ENCODE measurements around the gene FGF2.
"Not testable (repeated sequence)": the region's sequence is repeated elsewhere in the genome, so short reads cannot be mapped to it uniquely, and the experiment has no call there.

Gene FGF2

GRCh38 chr4:122785099-122785498 is 41.5 kb upstream of the FGF2 start:
- H3K4me3 ChIP-seq (ENCODE audit: low read length): no peak overlapping the region
- DNase-seq (ENCODE audit: low read depth): no peak
- no peak for TF ChIP-seq CTCF (conservative IDR thresholded peaks at IDR 0.05; ENCODE audit: low read depth, low read length)

GRCh38 chr4:122786296-122786695 is 40.3 kb upstream of the FGF2 start:
- H3K4me3 ChIP-seq (ENCODE audit: low read length); DNase-seq (ENCODE audit: low read depth): not testable (repeated sequence)

- H3K4me3 ChIP-seq (ENCODE audit: low read length); DNase-seq (ENCODE audit: low read depth): not testable (repeated sequence)
Observed at GRCh38 chr4:122786920-122787319, 39.7 kb upstream of the FGF2 start.

GRCh38 chr4:122787940-122788339 is 38.7 kb upstream of the FGF2 start:
- no peak overlapping the region for H3K4me3 ChIP-seq (ENCODE audit: low read length)
- DNase-seq (ENCODE audit: low read depth): no peak
- no peak for TF ChIP-seq CTCF (conservative IDR thresholded peaks at IDR 0.05; ENCODE audit: low read depth, low read length)

GRCh38 chr4:122788935-122789334 is 37.7 kb upstream of the FGF2 start:
- DNase-seq (ENCODE audit: low read depth): no peak
- no peak overlapping the region for H3K4me3 ChIP-seq (ENCODE audit: low read length)
- no peak for TF ChIP-seq CTCF (conservative IDR thresholded peaks at IDR 0.05; ENCODE audit: low read depth, low read length)

- no peak for TF ChIP-seq CTCF (conservative IDR thresholded peaks at IDR 0.05; ENCODE audit: low read depth, low read length)
- no peak overlapping the region for H3K4me3 ChIP-seq (ENCODE audit: low read length)
- DNase-seq (ENCODE audit: low read depth): no peak
Observed at GRCh38 chr4:122793811-122794210, 32.8 kb upstream of the FGF2 start.

- no peak overlapping the region for H3K4me3 ChIP-seq (ENCODE audit: low read length)
- no peak for DNase-seq (ENCODE audit: low read depth)
- no peak for TF ChIP-seq CTCF (conservative IDR thresholded peaks at IDR 0.05; ENCODE audit: low read depth, low read length)
Observed at GRCh38 chr4:122796801-122797404, 29.7 kb upstream of the FGF2 start.

- no peak for DNase-seq (ENCODE audit: low read depth)
- no peak overlapping the region for H3K4me3 ChIP-seq (ENCODE audit: low read length)
- TF ChIP-seq CTCF (conservative IDR thresholded peaks at IDR 0.05; ENCODE audit: low read depth, low read length): no peak
Observed at GRCh38 chr4:122797405-122798094, 29.1 kb upstream of the FGF2 start.
